Tibial artery (tissue), 4 donors: ENCODE measurements around the gene ABT1.
A peak's percentile ranks its signal among the peaks of the same experiment; 100 is the strongest.

ENCODE experiments used
- DNase-seq, 2 donors: peaks; one replicate each; pipeline ENCODE4 v3.0.0-alpha.2; 2019
- H3K27ac ChIP-seq, 2 donors: fragments of 200-600 bp; sonication (generic) in 1 of 2; 1 replicate in 1 of 2; 2 replicates in 1 of 2; pipeline ENCODE4 v1.5.1; 2018 to 2019; ENCODE audit warnings: mild to moderate bottlenecking in 1 of 2
- H3K27me3 ChIP-seq, 2 donors: fragments of 200-600 bp; sonication (generic) in 1 of 2; one replicate each; pipeline versions ENCODE4 v1.5.1 to v1.6.0; 2016 to 2019
- H3K36me3 ChIP-seq, 3 donors: fragments of 200-600 bp; sonication (generic) in 2 of 3; one replicate each; pipeline ENCODE4 v1.5.1; 2016 to 2019; ENCODE audit warnings: mild to moderate bottlenecking in 2 of 3
- H3K4me1 ChIP-seq, 4 donors: fragments of 200-600 bp; sonication (generic) in 2 of 4; 1 replicate in 3 of 4; 2 replicates in 1 of 4; pipeline ENCODE4 v1.5.1; 2016 to 2019
- H3K4me3 ChIP-seq, 2 donors: fragments of 200-600 bp; sonication (generic) in 1 of 2; 1 replicate in 1 of 2; 2 replicates in 1 of 2; pipeline ENCODE4 v1.5.1; 2018 to 2019; ENCODE audit warnings: mild to moderate bottlenecking in 2 of 2
- H3K9me3 ChIP-seq, 3 donors: fragments of 200-600 bp; sonication (generic) in 1 of 3; one replicate each; pipeline ENCODE4 v1.5.1; 2016 to 2019
- intact Hi-C: fragments of 100-400 bp; cut with DNase I; formaldehyde crosslinking; loops from one replicate; pipeline ENCODE4 v1.15.0; 2023; ENCODE audit warnings: low total_unique reads
- TF ChIP-seq, protein P1 (sequence below), 2 experiments: fragments of 200-600 bp in 1 of 2; fragments of 450-650 bp in 1 of 2; IDR thresholded peaks; one replicate each; pipeline ENCODE4 v1.5.1; 2017 to 2019; ENCODE audit warnings: antibody characterized with exemption in 2 of 2, mild to moderate bottlenecking in 1 of 2, moderate library complexity in 1 of 2

The ABT1 gene

DNA sequence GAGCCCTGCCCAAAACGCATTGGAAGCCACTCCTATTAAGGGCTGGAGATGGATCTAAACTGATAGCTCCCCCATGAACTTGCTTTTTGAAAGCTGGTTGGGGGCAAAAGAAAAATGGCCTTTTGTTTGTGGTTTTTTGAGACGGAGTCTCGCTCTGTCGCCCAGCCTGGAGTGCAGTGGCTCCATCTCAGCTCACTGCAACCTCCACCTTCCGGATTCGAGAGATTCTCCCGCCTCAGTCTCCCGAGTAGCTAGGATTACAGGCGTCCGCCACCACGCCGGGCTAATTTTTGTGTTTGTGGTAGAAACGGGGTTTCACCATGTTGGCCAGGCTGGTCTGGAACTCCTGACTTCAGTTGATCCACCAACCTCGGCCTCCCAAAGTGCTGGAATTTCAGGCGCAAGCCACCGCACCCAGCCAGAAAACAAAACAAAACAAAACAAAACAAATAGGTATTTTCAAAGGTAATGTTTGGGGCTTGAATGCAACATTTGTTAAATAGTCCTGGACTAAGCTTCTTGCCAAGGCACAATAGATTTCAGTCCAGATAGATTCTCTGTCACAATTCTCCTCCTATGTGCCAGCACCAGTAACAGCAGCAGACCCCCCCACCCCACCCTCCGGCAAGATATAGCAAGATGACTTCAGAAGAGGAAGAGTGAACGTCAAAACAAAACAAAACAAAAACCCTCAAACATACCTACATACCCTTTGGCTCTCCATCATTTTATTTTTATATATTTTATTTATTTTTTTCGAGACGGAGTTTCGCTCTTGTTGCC lies 26.5 kb upstream of the ABT1 start:
- no peaks in the 10 kb centered on the region for H3K27me3 ChIP-seq
- H3K4me1 ChIP-seq = peaks cover 0 to 9% (median 2%) of the 10 kb centered on the region in 4 donors
- no peak for DNase-seq
- TF ChIP-seq, protein P1, sequence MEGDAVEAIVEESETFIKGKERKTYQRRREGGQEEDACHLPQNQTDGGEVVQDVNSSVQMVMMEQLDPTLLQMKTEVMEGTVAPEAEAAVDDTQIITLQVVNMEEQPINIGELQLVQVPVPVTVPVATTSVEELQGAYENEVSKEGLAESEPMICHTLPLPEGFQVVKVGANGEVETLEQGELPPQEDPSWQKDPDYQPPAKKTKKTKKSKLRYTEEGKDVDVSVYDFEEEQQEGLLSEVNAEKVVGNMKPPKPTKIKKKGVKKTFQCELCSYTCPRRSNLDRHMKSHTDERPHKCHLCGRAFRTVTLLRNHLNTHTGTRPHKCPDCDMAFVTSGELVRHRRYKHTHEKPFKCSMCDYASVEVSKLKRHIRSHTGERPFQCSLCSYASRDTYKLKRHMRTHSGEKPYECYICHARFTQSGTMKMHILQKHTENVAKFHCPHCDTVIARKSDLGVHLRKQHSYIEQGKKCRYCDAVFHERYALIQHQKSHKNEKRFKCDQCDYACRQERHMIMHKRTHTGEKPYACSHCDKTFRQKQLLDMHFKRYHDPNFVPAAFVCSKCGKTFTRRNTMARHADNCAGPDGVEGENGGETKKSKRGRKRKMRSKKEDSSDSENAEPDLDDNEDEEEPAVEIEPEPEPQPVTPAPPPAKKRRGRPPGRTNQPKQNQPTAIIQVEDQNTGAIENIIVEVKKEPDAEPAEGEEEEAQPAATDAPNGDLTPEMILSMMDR (IDR thresholded peaks at IDR 0.05) = no peak
- H3K36me3 ChIP-seq = no peaks in the 10 kb centered on the region
- no peaks in the 10 kb centered on the region for H3K9me3 ChIP-seq
- no peak overlapping the region for H3K4me3 ChIP-seq
- no peak overlapping the region for H3K27ac ChIP-seq
- intact Hi-C loops = no loop called here

GRCh38 chr6:26571592-26572296 lies 25.0 kb upstream of the ABT1 start:
- Histone ChIP-seq H3K36me3 (no peaks in the 10 kb centered on the region), H3K4me3 (peak overlapping the region; percentile 40 to 56), H3K27me3 (no peaks in the 10 kb centered on the region), H3K4me1 (peaks cover 0 to 9% (median 2%) of the 10 kb centered on the region in 4 donors), H3K27ac (peak overlapping the region; percentile 42 to 73), H3K9me3 (no peaks in the 10 kb centered on the region)
- TF ChIP-seq, protein P1 (IDR thresholded peaks at IDR 0.05) = no peak
- DNase-seq = peak; percentile 52 to 71
- intact Hi-C loops = no loop called here

DNA sequence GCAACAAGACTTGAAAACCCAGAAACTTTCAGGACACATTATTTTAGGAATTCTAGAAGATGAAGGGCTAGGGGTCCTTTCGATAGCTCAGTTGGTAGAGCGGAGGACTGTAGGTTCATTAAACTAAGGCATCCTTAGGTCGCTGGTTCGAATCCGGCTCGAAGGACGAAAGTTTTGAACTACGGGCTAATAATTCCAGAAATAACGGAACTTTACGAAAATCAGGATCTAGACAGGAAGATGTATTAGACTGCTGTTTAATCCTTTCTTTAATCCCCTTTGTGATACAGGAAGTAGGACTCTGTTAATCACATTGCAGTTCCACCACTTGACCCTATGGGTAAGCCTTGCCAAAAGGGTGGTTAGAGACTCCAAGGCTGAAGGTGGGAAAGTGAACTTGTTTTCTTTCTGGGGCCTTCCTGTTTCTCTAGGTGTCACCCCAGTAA lies 21.2 kb upstream of the ABT1 start:
- no peak overlapping the region for H3K4me3 ChIP-seq
- no peaks in the 10 kb centered on the region for H3K27me3 ChIP-seq
- H3K4me1 ChIP-seq = peaks cover 0 to 11% (median 4%) of the 10 kb centered on the region in 4 donors
- no peak for DNase-seq
- no peak overlapping the region for H3K27ac ChIP-seq
- TF ChIP-seq, protein P1 (IDR thresholded peaks at IDR 0.05) = no peak
- no peaks in the 10 kb centered on the region for H3K36me3 ChIP-seq
- intact Hi-C loops = no loop called here
- H3K9me3 ChIP-seq = peaks cover 0 to 13% (median 9%) of the 10 kb centered on the region in 3 donors

DNA sequence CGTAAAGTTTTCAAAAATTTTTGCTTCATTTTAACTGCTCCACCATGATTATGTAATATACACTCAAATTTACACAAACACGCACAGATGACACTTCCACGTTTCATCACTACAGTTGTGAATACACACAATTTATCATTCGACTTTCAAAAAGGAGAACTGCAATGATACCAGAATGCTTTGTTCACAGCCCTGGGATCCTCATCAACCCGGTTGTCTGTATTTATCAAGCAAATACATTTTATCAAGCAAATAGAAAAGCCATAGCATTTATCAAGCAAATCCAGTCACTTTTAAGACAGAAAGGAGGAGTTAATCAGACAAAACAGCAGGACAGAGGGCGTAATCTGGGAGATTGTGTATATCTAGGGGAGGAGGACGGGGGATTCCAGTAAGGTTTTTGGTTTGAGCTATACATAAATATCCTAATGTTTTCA lies 20.3 kb upstream of the ABT1 start:
- intact Hi-C loops = no loop called here
- Histone ChIP-seq H3K36me3 (no peaks in the 10 kb centered on the region), H3K27me3 (no peaks in the 10 kb centered on the region), H3K9me3 (peaks cover 0 to 13% (median 9%) of the 10 kb centered on the region in 3 donors), H3K27ac (no peak overlapping the region), H3K4me1 (peaks cover 0 to 11% (median 4%) of the 10 kb centered on the region in 4 donors), H3K4me3 (no peak overlapping the region)
- TF ChIP-seq, protein P1 (IDR thresholded peaks at IDR 0.05) = no peak
- DNase-seq = no peak

DNA sequence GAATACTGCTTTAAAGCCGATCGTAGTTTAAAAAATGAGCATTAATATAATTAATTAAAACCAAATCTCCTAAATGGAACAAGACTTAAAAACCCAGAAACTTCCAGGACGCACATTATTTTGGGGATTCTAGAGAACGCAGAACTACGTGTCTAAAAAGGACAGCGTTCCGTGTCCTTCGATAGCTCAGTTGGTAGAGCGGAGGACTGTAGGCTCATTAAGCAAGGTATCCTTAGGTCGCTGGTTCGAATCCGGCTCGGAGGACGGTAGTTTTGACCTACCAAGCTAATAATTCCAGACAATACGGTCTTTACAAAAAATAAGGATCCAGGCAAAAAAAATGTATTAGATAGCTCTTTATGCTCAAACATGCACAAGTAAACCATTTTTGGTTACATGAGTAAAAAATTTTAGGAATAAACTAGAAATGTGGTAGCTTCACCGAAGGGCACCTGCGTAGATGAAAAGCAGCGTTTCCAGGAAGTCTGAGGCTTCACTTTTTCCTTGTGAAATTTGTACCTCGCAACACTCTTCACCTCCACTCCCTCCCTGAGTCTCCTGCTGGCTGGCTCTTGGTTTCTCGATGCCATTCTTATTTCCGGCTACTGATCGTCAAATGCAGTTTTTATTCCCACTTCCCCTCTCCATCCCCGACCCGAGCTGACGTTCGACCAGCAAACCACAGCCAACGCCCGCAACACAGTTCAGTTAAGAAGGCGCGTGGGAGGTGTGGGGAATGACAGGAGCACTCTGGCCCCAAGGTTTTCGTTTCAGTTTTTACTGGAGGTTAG lies 19.6 kb upstream of the ABT1 start:
- intact Hi-C loops = no loop called here
- peaks cover 0 to 13% (median 9%) of the 10 kb centered on the region in 3 donors for H3K9me3 ChIP-seq
- TF ChIP-seq, protein P1 (IDR thresholded peaks at IDR 0.05) = no peak
- no peaks in the 10 kb centered on the region for H3K36me3 ChIP-seq
- no peak for DNase-seq
- H3K27me3 ChIP-seq = no peaks in the 10 kb centered on the region
- peaks cover 0 to 11% (median 4%) of the 10 kb centered on the region in 4 donors for H3K4me1 ChIP-seq
- peak overlapping the region; percentile 19 to 23 for H3K4me3 ChIP-seq
- no peak overlapping the region for H3K27ac ChIP-seq
